ENCODE measurements around the gene PTPRF.

PTPRF gene

GRCh38 chr1:43622471-43622870 lies 91.8 kb downstream of the PTPRF start:
- Histone ChIP-seq H3K79me1 (ENCODE audit: low read length) (no peaks in the 10 kb centered on the region), H3K9me3 (ENCODE audit: insufficient read depth, low read depth, low read length) (no peaks in the 10 kb centered on the region), H3K4ac (ENCODE audit: low read depth, low read length) (no peak overlapping the region), H4K8ac (ENCODE audit: low read depth, low read length) (no peak overlapping the region), H3K23ac (ENCODE audit: low read length) (no peak overlapping the region), H3K4me2 (ENCODE audit: low read length) (no peak overlapping the region), H3K79me2 (ENCODE audit: control insufficient read depth, insufficient read depth, low read length, poor library complexity) (no peaks in the 10 kb centered on the region), H2AFZ (ENCODE audit: insufficient read depth, low read length, poor library complexity) (no peak overlapping the region), H3K9ac (ENCODE audit: low read length) (no peak overlapping the region), H3K36me3 (ENCODE audit: control insufficient read depth in 1 of 2, insufficient read depth in 2 of 2, low read length in 2 of 2) (peaks cover 80 to 81% of the 10 kb centered on the region in 2 experiments), H3K4me3 (ENCODE audit: low read depth, low read length) (no peak overlapping the region), H3K14ac (ENCODE audit: low read length) (no peak overlapping the region), H3K4me1 (ENCODE audit: control insufficient read depth in 1 of 2, insufficient read depth in 2 of 2, low read length in 2 of 2) (no peaks in the 10 kb centered on the region), H2BK5ac (ENCODE audit: low read depth, low read length, poor library complexity) (no peak overlapping the region), H2BK12ac (ENCODE audit: low read length) (no peak overlapping the region), H3K27me3 (ENCODE audit: insufficient read depth, low read length) (no peaks in the 10 kb centered on the region), H4K91ac (ENCODE audit: low read depth, low read length) (no peak overlapping the region), H3K18ac (ENCODE audit: low read length) (no peak overlapping the region), H2AK5ac (ENCODE audit: low read length) (no peak overlapping the region), H3K27ac (ENCODE audit: low read depth, low read length) (no peak overlapping the region), H2BK120ac (ENCODE audit: insufficient read depth, low read length, poor library complexity) (no peak overlapping the region), H4K12ac (ENCODE audit: low read depth, low read length) (no peak overlapping the region)
- WGBS (ENCODE audit: extremely low coverage, insufficient coverage, insufficient read length): no CpG with 5 or more reads among the region's 10 CpGs
- DNase-seq: no peak

GRCh38 chr1:43622901-43623780 lies 92.5 kb downstream of the PTPRF start:
- Histone ChIP-seq H3K18ac (ENCODE audit: low read length) (no peak overlapping the region), H2AFZ (ENCODE audit: insufficient read depth, low read length, poor library complexity) (no peak overlapping the region), H3K79me2 (ENCODE audit: control insufficient read depth, insufficient read depth, low read length, poor library complexity) (no peaks in the 10 kb centered on the region), H2BK120ac (ENCODE audit: insufficient read depth, low read length, poor library complexity) (no peak overlapping the region), H2AK5ac (ENCODE audit: low read length) (no peak overlapping the region), H4K8ac (ENCODE audit: low read depth, low read length) (no peak overlapping the region), H3K9ac (ENCODE audit: low read length) (no peak overlapping the region), H2BK5ac (ENCODE audit: low read depth, low read length, poor library complexity) (no peak overlapping the region), H3K27ac (ENCODE audit: low read depth, low read length) (no peak overlapping the region), H3K4me2 (ENCODE audit: low read length) (no peak overlapping the region), H3K79me1 (ENCODE audit: low read length) (no peaks in the 10 kb centered on the region), H3K9me3 (ENCODE audit: insufficient read depth, low read depth, low read length) (no peaks in the 10 kb centered on the region), H3K4me3 (ENCODE audit: low read depth, low read length) (no peak overlapping the region), H4K12ac (ENCODE audit: low read depth, low read length) (no peak overlapping the region), H4K91ac (ENCODE audit: low read depth, low read length) (no peak overlapping the region), H3K14ac (ENCODE audit: low read length) (no peak overlapping the region), H3K4ac (ENCODE audit: low read depth, low read length) (no peak overlapping the region), H3K23ac (ENCODE audit: low read length) (no peak overlapping the region), H2BK12ac (ENCODE audit: low read length) (no peak overlapping the region), H3K36me3 (ENCODE audit: control insufficient read depth in 1 of 2, insufficient read depth in 2 of 2, low read length in 2 of 2) (peaks cover 74% of the 10 kb centered on the region in 2 experiments), H3K27me3 (ENCODE audit: insufficient read depth, low read length) (no peaks in the 10 kb centered on the region), H3K4me1 (ENCODE audit: control insufficient read depth in 1 of 2, insufficient read depth in 2 of 2, low read length in 2 of 2) (no peaks in the 10 kb centered on the region)
- WGBS (ENCODE audit: extremely low coverage, insufficient coverage, insufficient read length): no CpG with 5 or more reads among the region's 13 CpGs
- no peak for DNase-seq

- H2AK5ac ChIP-seq (ENCODE audit: low read length): no peak overlapping the region
- no peak overlapping the region for H3K14ac ChIP-seq (ENCODE audit: low read length)
- H2BK5ac ChIP-seq (ENCODE audit: low read depth, low read length, poor library complexity): no peak overlapping the region
- no peak overlapping the region for H2AFZ ChIP-seq (ENCODE audit: insufficient read depth, low read length, poor library complexity)
- H3K27ac ChIP-seq (ENCODE audit: low read depth, low read length): no peak overlapping the region
- no peak overlapping the region for H3K4me3 ChIP-seq (ENCODE audit: low read depth, low read length)
- no peak overlapping the region for H2BK120ac ChIP-seq (ENCODE audit: insufficient read depth, low read length, poor library complexity)
- H3K4ac ChIP-seq (ENCODE audit: low read depth, low read length): no peak overlapping the region
- H3K4me1 ChIP-seq (ENCODE audit: control insufficient read depth in 1 of 2, insufficient read depth in 2 of 2, low read length in 2 of 2): no peaks in the 10 kb centered on the region
- no peak overlapping the region for H3K9ac ChIP-seq (ENCODE audit: low read length)
- H3K36me3 ChIP-seq (ENCODE audit: control insufficient read depth in 1 of 2, insufficient read depth in 2 of 2, low read length in 2 of 2): peaks cover 53 to 59% of the 10 kb centered on the region in 2 experiments
- H2BK12ac ChIP-seq (ENCODE audit: low read length): no peak overlapping the region
- no peaks in the 10 kb centered on the region for H3K79me1 ChIP-seq (ENCODE audit: low read length)
- no peak overlapping the region for H4K12ac ChIP-seq (ENCODE audit: low read depth, low read length)
- peak; percentile 65 to 84 for DNase-seq
- no peak overlapping the region for H4K8ac ChIP-seq (ENCODE audit: low read depth, low read length)
- H3K18ac ChIP-seq (ENCODE audit: low read length): no peak overlapping the region
- no peaks in the 10 kb centered on the region for H3K79me2 ChIP-seq (ENCODE audit: control insufficient read depth, insufficient read depth, low read length, poor library complexity)
- H3K27me3 ChIP-seq (ENCODE audit: insufficient read depth, low read length): no peaks in the 10 kb centered on the region
- H3K23ac ChIP-seq (ENCODE audit: low read length): no peak overlapping the region
- no CpG with 5 or more reads among the region's 16 CpGs for WGBS (ENCODE audit: extremely low coverage, insufficient coverage, insufficient read length)
- H4K91ac ChIP-seq (ENCODE audit: low read depth, low read length): no peak overlapping the region
- H3K9me3 ChIP-seq (ENCODE audit: insufficient read depth, low read depth, low read length): no peaks in the 10 kb centered on the region
- no peak overlapping the region for H3K4me2 ChIP-seq (ENCODE audit: low read length)
Measured at GRCh38 chr1:43625063-43625780, 94.5 kb downstream of the PTPRF start.

GRCh38 chr1:43632135-43632670 lies 101.5 kb downstream of the PTPRF start:
- Histone ChIP-seq H3K9ac (ENCODE audit: low read length) (peak overlapping the region; percentile 73), H3K18ac (ENCODE audit: low read length) (no peak overlapping the region), H2BK120ac (ENCODE audit: insufficient read depth, low read length, poor library complexity) (no peak overlapping the region), H3K27ac (ENCODE audit: low read depth, low read length) (no peak overlapping the region), H3K27me3 (ENCODE audit: insufficient read depth, low read length) (no peaks in the 10 kb centered on the region), H4K12ac (ENCODE audit: low read depth, low read length) (no peak overlapping the region), H3K4ac (ENCODE audit: low read depth, low read length) (no peak overlapping the region), H4K91ac (ENCODE audit: low read depth, low read length) (no peak overlapping the region), H3K4me1 (ENCODE audit: control insufficient read depth in 1 of 2, insufficient read depth in 2 of 2, low read length in 2 of 2) (no peaks in the 10 kb centered on the region), H3K4me2 (ENCODE audit: low read length) (no peak overlapping the region), H3K4me3 (ENCODE audit: low read depth, low read length) (no peak overlapping the region), H3K9me3 (ENCODE audit: insufficient read depth, low read depth, low read length) (no peaks in the 10 kb centered on the region), H2BK12ac (ENCODE audit: low read length) (no peak overlapping the region), H2AK5ac (ENCODE audit: low read length) (no peak overlapping the region), H3K79me2 (ENCODE audit: control insufficient read depth, insufficient read depth, low read length, poor library complexity) (no peaks in the 10 kb centered on the region), H2AFZ (ENCODE audit: insufficient read depth, low read length, poor library complexity) (no peak overlapping the region), H2BK5ac (ENCODE audit: low read depth, low read length, poor library complexity) (no peak overlapping the region), H3K23ac (ENCODE audit: low read length) (no peak overlapping the region), H4K8ac (ENCODE audit: low read depth, low read length) (no peak overlapping the region), H3K36me3 (ENCODE audit: control insufficient read depth in 1 of 2, insufficient read depth in 2 of 2, low read length in 2 of 2) (peaks cover 3 to 7% of the 10 kb centered on the region in 2 experiments), H3K14ac (ENCODE audit: low read length) (no peak overlapping the region), H3K79me1 (ENCODE audit: low read length) (no peaks in the 10 kb centered on the region)
- no CpG with 5 or more reads among the region's 4 CpGs for WGBS (ENCODE audit: extremely low coverage, insufficient coverage, insufficient read length)
- DNase-seq: no peak

Data from trophoblast cell (in vitro differentiated cells and primary cell).